Heart left ventricle (tissue), 16 donors: ENCODE data around the gene MORC2. TPM values are rescaled to one million over a fixed set of nuclear protein-coding genes. Genes with fewer than 3 reads are reported as not detected.

Experiments
- ATAC-seq, 4 donors: fragments of 200-7000 bp; cut with Tn5 transposase; one replicate each; pipeline ENCODE4 v1.9.1; 2020 to 2022; ENCODE audit warnings: moderate library complexity in 4 of 4, mild to moderate bottlenecking in 3 of 4, moderate number of reproducible peaks in 1 of 4
- DNase-seq, 5 donors: peaks; one replicate each; pipeline ENCODE4 v3.0.0-alpha.2; 2020
- H3K27ac ChIP-seq, 12 donors: fragments of 200-600 bp; sonication (generic) in 4 of 12; one replicate each; pipeline versions ENCODE4 v1.5.0 to v1.8.0; 2016 to 2022; ENCODE audit warnings: mild to moderate bottlenecking in 2 of 12
- H3K27me3 ChIP-seq, 9 donors: fragments of 200-600 bp; sonication (generic) in 2 of 9; one replicate each; pipeline versions ENCODE4 v1.5.1 to v1.8.0; 2016 to 2022; ENCODE audit warnings: mild to moderate bottlenecking in 3 of 9
- H3K36me3 ChIP-seq, 9 donors: fragments of 200-600 bp; sonication (generic) in 2 of 9; one replicate each; pipeline versions ENCODE4 v1.5.0 to v1.8.0; 2018 to 2022; ENCODE audit warnings: mild to moderate bottlenecking in 2 of 9
- H3K4me1 ChIP-seq, 12 donors: fragments of 200-600 bp; sonication (generic) in 4 of 12; one replicate each; pipeline versions ENCODE4 v1.5.0 to v1.8.0; 2016 to 2022; ENCODE audit warnings: mild to moderate bottlenecking in 3 of 12
- H3K4me3 ChIP-seq, 12 donors: fragments of 200-600 bp; sonication (generic) in 4 of 12; one replicate each; pipeline versions ENCODE4 v1.5.0 to v1.8.0; 2017 to 2022; ENCODE audit warnings: mild to moderate bottlenecking in 9 of 12, moderate library complexity in 4 of 12
- H3K9me3 ChIP-seq, 12 donors: fragments of 200-600 bp; sonication (generic) in 4 of 12; one replicate each; pipeline versions ENCODE4 v1.5.0 to v1.8.0; 2016 to 2022; ENCODE audit warnings: mild to moderate bottlenecking in 1 of 12
- CTCF ChIP-seq, 12 donors: fragments of 200-600 bp; sonication (generic) in 4 of 12; IDR thresholded peaks; one replicate each; pipeline versions ENCODE4 v1.5.0 to v1.8.0; 2018 to 2022; ENCODE audit warnings: antibody characterized with exemption in 12 of 12, mild to moderate bottlenecking in 5 of 12
- POLR2A ChIP-seq, 2 donors: fragments of 450-650 bp; IDR thresholded peaks; one replicate each; pipeline ENCODE4 v1.6.1; 2017; ENCODE audit warnings: antibody characterized with exemption in 2 of 2, mild to moderate bottlenecking in 2 of 2, moderate library complexity in 2 of 2
- WGBS, 4 donors: extraction: QIAGEN DNeasy Blood & Tissue Kit in 2 of 4; methylation state at CpG; one replicate each; pipeline versions ENCODE4 v1.1.5 to v1.1.7; 2013 to 2018; 5-methylcytosine and 5-hydroxymethylcytosine counted together
- intact Hi-C, 10 donors: fragments of 100-400 bp; cut with DNase I; formaldehyde crosslinking; loops; one replicate each; pipeline versions ENCODE4 v1.11.1 to v1.14.2; 2022
- polyA plus RNA-seq, 2 donors: library from polyadenylated mRNA; stranded (reverse); fragments of 200-250 nt; gene quantifications; one replicate each; pipeline ENCODE4 v1.2.3, GENCODE V29; 2013
- total RNA-seq, 9 donors: library from RNA; depleted of rRNA in 2 of 9; stranded (reverse); fragments of >200 nt in 2 of 9; fragmentation: NEBNext Ultra II Directional in 3 of 9; extraction: Animal tissue kit (Norgen Biotek cat#: 25700) in 3 of 9; gene quantifications; one replicate each; pipeline versions ENCODE4 v1.1.0 to v1.2.4, GENCODE V29; 2016 to 2023
- donor health status: ischemic (EF 13 %, LVEDD 7.1; RV severe dilation, severe dysfunction).
- donor health status: healthy with polysubstance abuse.
- donor health status: DM: no; HTN: yes; CAD: no.
- donor health status: DM: no; HTN: no; CAD: no.
- donor health status: ischemic (EF 25% LVEDD 6.9; RV normal size, moderate dysfunction).
- donor health status: ischemic (EF 25% LVEDD 5.7; RV mildly dilated, moderate dysfunction).
- donor health status: healthy.
- donor health status: DM: yes; HTN: yes; CAD: no.
- donor health status: ischemic (EF 35%, LVEDD 5.7; RV mildly dilated, moderate dysfunction).
- donor health status: nonischemic (EF 11% LVEDD 7.7; RV severe dilation, severe dysfunction).
- donor health status: DM: yes; HTN: yes; CAD: no.
- donor health status: PGD.
- donor health status: ischemic (EF 29% LVEDD 5.4; RV normal size, mild dysfunction).
- donor health status: nonischemic (EF 23%, LVEDD 6.1; RV moderate dilation, normal function).

MORC2 gene
- total and polyA plus RNA-seq, 11 donors = 12.0 to 24.4 (median 17.8) TPM

- Histone ChIP-seq H3K27ac (no peak overlapping the region), H3K4me3 (no peak overlapping the region), H3K9me3 (no peaks in the 10 kb centered on the region), H3K4me1 (peaks cover 0 to 6% (median 0%) of the 10 kb centered on the region in 12 donors), H3K36me3 (peaks cover 0 to 44% (median 15%) of the 10 kb centered on the region in 9 donors), H3K27me3 (no peaks in the 10 kb centered on the region)
- DNase-seq (peak in 1 of 5 donors; percentile 6), ATAC-seq (no peak)
- TF ChIP-seq POLR2A (IDR thresholded peaks at IDR 0.05) (no peak), CTCF (IDR thresholded peaks at IDR 0.05) (no peak)
- intact Hi-C loops = loop anchor here in 2 of 10 donors (10.0 kb wide), 2 partner anchors 115 to 125 kb away; no protein-coding TSS in a partner anchor
- whole genome bisulfite sequencing, 4 donors = 81 to 93% (median 92%) methylated on average over 14 to 17 of the region's 17 CpGs
Measured at GRCh38 chr22:30889268-30889995, 79.1 kb downstream of the MORC2 start.

GRCh38 chr22:30887861-30888260, 80.7 kb downstream of the MORC2 start:
- TF ChIP-seq POLR2A (IDR thresholded peaks at IDR 0.05) (no peak), CTCF (IDR thresholded peaks at IDR 0.05) (no peak)
- peaks cover 0 to 30% (median 7%) of the 10 kb centered on the region in 9 donors for H3K36me3 ChIP-seq
- H3K4me1 ChIP-seq = peaks cover 0 to 8% (median 0%) of the 10 kb centered on the region in 12 donors
- ATAC-seq (no peak), DNase-seq (peak in 1 of 5 donors; percentile 3)
- intact Hi-C loops = loop anchor here in 2 of 10 donors (10.0 kb wide), 2 partner anchors 113 to 123 kb away; no protein-coding TSS in a partner anchor
- no peak overlapping the region for H3K4me3 ChIP-seq
- WGBS, 4 donors = 88 to 98% (median 92%) methylated on average over 5 of the region's 5 CpGs
- no peaks in the 10 kb centered on the region for H3K9me3 ChIP-seq
- H3K27me3 ChIP-seq = no peaks in the 10 kb centered on the region
- no peak overlapping the region for H3K27ac ChIP-seq

- no peak for DNase-seq
- no peak for ATAC-seq
- peaks cover 0 to 9% (median 0%) of the 10 kb centered on the region in 12 donors for H3K4me1 ChIP-seq
- H3K9me3 ChIP-seq = no peaks in the 10 kb centered on the region
- H3K27ac ChIP-seq = no peak overlapping the region
- H3K27me3 ChIP-seq = no peaks in the 10 kb centered on the region
- 83 to 94% (median 92%) methylated on average over 2 to 11 of the region's 11 CpGs for WGBS, 4 donors
- H3K36me3 ChIP-seq = peaks cover 0 to 29% (median 5%) of the 10 kb centered on the region in 9 donors
- intact Hi-C loops = loop anchor here in 2 of 10 donors (10.0 kb wide), 2 partner anchors 113 to 123 kb away; no protein-coding TSS in a partner anchor
- no peak overlapping the region for H3K4me3 ChIP-seq
- TF ChIP-seq POLR2A (IDR thresholded peaks at IDR 0.05) = no peak
- no peak for TF ChIP-seq CTCF (IDR thresholded peaks at IDR 0.05)
Measured at GRCh38 chr22:30887453-30887852, 81.1 kb downstream of the MORC2 start.

- intact Hi-C loops = loop anchor here in 2 of 10 donors (10.0 kb wide), 2 partner anchors 111 to 121 kb away; no protein-coding TSS in a partner anchor
- WGBS, 4 donors = 90 to 92% (median 91%) methylated on average over 5 to 9 of the region's 9 CpGs
- DNase-seq = peak in 3 of 5 donors; percentile 1 to 36 (median 7)
- peaks cover 0 to 27% (median 12%) of the 10 kb centered on the region in 12 donors for H3K4me1 ChIP-seq
- peaks cover 0 to 21% (median 5%) of the 10 kb centered on the region in 9 donors for H3K36me3 ChIP-seq
- no peak overlapping the region for H3K27ac ChIP-seq
- H3K27me3 ChIP-seq = no peaks in the 10 kb centered on the region
- TF ChIP-seq POLR2A (IDR thresholded peaks at IDR 0.05) (no peak), CTCF (IDR thresholded peaks at IDR 0.05) (no peak)
- H3K9me3 ChIP-seq = no peaks in the 10 kb centered on the region
- ATAC-seq = no peak
- no peak overlapping the region for H3K4me3 ChIP-seq
Measured at GRCh38 chr22:30885591-30885990, 83.0 kb downstream of the MORC2 start.
